K562 treated with DMSO at 1 percent for 24 hours (cell line): Measurements from ENCODE around the gene FAIM2. TPM values are rescaled to one million over a fixed set of nuclear protein-coding genes. Genes with fewer than 3 reads are reported as not detected.

Experiments
- total RNA-seq: library from RNA; unstranded; fragments of 300-600 nt; gene quantifications from 2 replicates; pipeline ENCODE4 v1.2.3, GENCODE V29; 2022; ENCODE audit warnings: low read depth; ENCODE audit not compliant: insufficient read depth

FAIM2 gene
- 0.15 and 0.16 TPM in 2 replicates for total RNA-seq

GRCh38 chr12:49903700-49904423 lies at the start of gene FAIM2:
Gene FAIM2, minus strand, starts transcription at chr12:49903900. Its CDS starts 108 bp downstream, at chr12:49903792.

GRCh38 chr12:49950273-49951251 lies 46.9 kb upstream of the FAIM2 start, which contains the start of gene AQP2:
Gene AQP2, plus strand, starts transcription at chr12:49950737. Its CDS starts 94 bp downstream, at chr12:49950831.

GRCh38 chr12:49842519-49843352 lies 61.0 kb downstream of the FAIM2 start, which contains the start of gene BCDIN3D:
Gene BCDIN3D, minus strand, starts transcription at chr12:49843106. Its CDS starts 19 bp downstream, at chr12:49843087.

GRCh38 chr12:49828133-49829091 lies 75.3 kb downstream of the FAIM2 start, which contains the start of gene NCKAP5L:
Gene NCKAP5L, minus strand, starts transcription at chr12:49828413. Its CDS starts 24,369 bp downstream, at chr12:49804044.

Other genes with a start within 250 kb of the FAIM2 start
- gene FMNL3, start 196.5 kb downstream of the FAIM2 start, total RNA-seq, result 11.3 and 12.1 TPM in 2 replicates
- gene TMBIM6, start 162.3 kb downstream of the FAIM2 start, total RNA-seq, result 363 and 368 TPM in 2 replicates
- gene NCKAP5L, start 75.5 kb downstream of the FAIM2 start, total RNA-seq, result 20.8 and 21.1 TPM in 2 replicates
- 7.1 and 8.0 TPM in 2 replicates for gene BCDIN3D, start 60.8 kb downstream of the FAIM2 start, total RNA-seq
- not detected in 2 replicates for gene AQP2, start 46.8 kb upstream of the FAIM2 start, total RNA-seq
- not detected in 2 replicates for gene AQP5, start 58.0 kb upstream of the FAIM2 start, total RNA-seq
- gene AQP6, start 69.0 kb upstream of the FAIM2 start, total RNA-seq, result 0.41 TPM in 1 of 2 replicates, not detected in the other
- 74.2 and 79.0 TPM in 2 replicates for gene RACGAP1, start 121.6 kb upstream of the FAIM2 start, total RNA-seq
- 1.00 and 1.5 TPM in 2 replicates for gene ASIC1, start 153.7 kb upstream of the FAIM2 start, total RNA-seq
- gene SMARCD1, start 181.4 kb upstream of the FAIM2 start, total RNA-seq, result 72.7 and 74.2 TPM in 2 replicates
- gene GPD1, start 200.1 kb upstream of the FAIM2 start, total RNA-seq, result 0.23 TPM in 1 of 2 replicates, not detected in the other
- 52.5 and 65.7 TPM in 2 replicates for gene COX14, start 208.3 kb upstream of the FAIM2 start, total RNA-seq